Sigmoid colon (tissue), 7 donors: Measurements from ENCODE around the gene CCND3. TPM values are rescaled to one million over a fixed set of nuclear protein-coding genes. Genes with fewer than 3 reads are reported as not detected.

Source experiments
- DNase-seq: peaks from one replicate; pipeline ENCODE4 v3.0.0-alpha.2; 2019
- H3K27ac ChIP-seq, 4 donors: fragments of 200-600 bp; sonication (generic); one replicate each; pipeline ENCODE4 v1.5.1; 2016 to 2019; ENCODE audit warnings: mild to moderate bottlenecking in 1 of 4
- H3K27me3 ChIP-seq, 3 donors: fragments of 200-600 bp; sonication (generic); one replicate each; pipeline ENCODE4 v1.5.1; 2019; ENCODE audit warnings: mild to moderate bottlenecking in 1 of 3
- H3K36me3 ChIP-seq, 4 donors: fragments of 200-600 bp; sonication (generic); one replicate each; pipeline ENCODE4 v1.5.1; 2016 to 2019
- H3K4me1 ChIP-seq, 4 donors: fragments of 200-600 bp; sonication (generic); one replicate each; pipeline ENCODE4 v1.5.1; 2017 to 2019
- H3K4me3 ChIP-seq, 4 donors: fragments of 200-600 bp; sonication (generic); one replicate each; pipeline ENCODE4 v1.5.1; 2017 to 2019; ENCODE audit warnings: mild to moderate bottlenecking in 2 of 4, moderate library complexity in 1 of 4
- H3K9me3 ChIP-seq, 4 donors: fragments of 200-600 bp in 3 of 4; sonication (generic) in 3 of 4; one replicate each; pipeline versions ENCODE4 v1.5.1 to v1.6.1; 2013 to 2019
- EP300 ChIP-seq, 4 donors: sonication (generic); formaldehyde crosslinking; IDR thresholded peaks; one replicate each; pipeline ENCODE4 v1.6.1; 2017; ENCODE audit warnings: antibody characterized with exemption in 4 of 4
- POLR2A ChIP-seq, 2 donors: fragments of 450-650 bp; IDR thresholded peaks; one replicate each; pipeline ENCODE4 v1.6.1; 2016; ENCODE audit warnings: antibody characterized with exemption in 2 of 2, mild to moderate bottlenecking in 2 of 2, moderate library complexity in 2 of 2
- POLR2AphosphoS5 ChIP-seq, 4 donors: sonication (generic); formaldehyde crosslinking; IDR thresholded peaks; one replicate each; pipeline ENCODE4 v1.6.1; 2017; ENCODE audit warnings: antibody characterized with exemption in 4 of 4
- WGBS, 2 donors: extraction: QIAGEN DNeasy Blood & Tissue Kit; methylation state at CpG; one replicate each; pipeline ENCODE4 v1.1.7; 2013; 5-methylcytosine and 5-hydroxymethylcytosine counted together
- intact Hi-C: fragments of 100-400 bp; cut with DNase I; formaldehyde crosslinking; loops from one replicate; pipeline ENCODE4 v1.15.1; 2023
- polyA plus RNA-seq, 3 donors: library from polyadenylated mRNA; stranded (reverse); fragments of 200-250 nt; gene quantifications; one replicate each; pipeline ENCODE4 v1.2.3, GENCODE V29; 2013
- total RNA-seq, 4 donors: library from RNA; depleted of rRNA; stranded (reverse); fragments of >200 nt; gene quantifications; one replicate each; pipeline ENCODE4 v1.1.0, GENCODE V29; 2016
- TF ChIP-seq, protein P1 (sequence below), 4 experiments: fragments of 450-650 bp in 3 of 4; fragments of 200-600 bp in 1 of 4; IDR thresholded peaks; one replicate each; pipeline ENCODE4 v1.5.1; 2016 to 2019; ENCODE audit warnings: antibody characterized with exemption in 4 of 4, mild to moderate bottlenecking in 3 of 4, moderate library complexity in 2 of 4
- donor health status: healthy with polysubstance abuse.
- donor health status: Bipolar disorder and iron deficiency.
- donor health status: healthy.

The CCND3 gene
- total and polyA plus RNA-seq, 7 donors, result 43.2 to 144 (median 102) TPM

DNA sequence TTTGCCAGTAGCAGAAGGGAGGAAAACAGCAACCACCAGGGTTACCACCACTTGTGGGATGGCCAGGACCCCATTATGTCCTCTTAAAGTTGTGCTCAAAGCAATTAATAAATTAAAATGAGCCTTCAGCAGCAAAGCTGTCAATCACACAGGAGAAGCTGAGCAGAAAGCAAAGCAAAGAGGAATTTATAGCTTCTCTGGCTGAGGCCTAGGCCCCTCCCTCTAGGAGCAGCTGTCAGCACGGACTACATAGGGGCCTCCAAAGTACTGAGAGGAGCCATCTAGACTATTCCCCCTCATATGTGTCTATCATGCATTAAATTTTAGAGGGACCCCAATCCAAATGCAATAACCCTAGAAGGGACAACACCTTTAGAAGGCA is 6.4 kb downstream of the CCND3 start:
- intact Hi-C loops, result no loop called here
- H3K27ac ChIP-seq, result no peak overlapping the region
- 35 to 45% methylated on average over 1 of the region's 1 CpG for WGBS, 2 donors
- TF ChIP-seq POLR2AphosphoS5 (IDR thresholded peaks at IDR 0.05) (no peak), POLR2A (IDR thresholded peaks at IDR 0.05) (no peak), EP300 (IDR thresholded peaks at IDR 0.05) (no peak)
- TF ChIP-seq, protein P1, sequence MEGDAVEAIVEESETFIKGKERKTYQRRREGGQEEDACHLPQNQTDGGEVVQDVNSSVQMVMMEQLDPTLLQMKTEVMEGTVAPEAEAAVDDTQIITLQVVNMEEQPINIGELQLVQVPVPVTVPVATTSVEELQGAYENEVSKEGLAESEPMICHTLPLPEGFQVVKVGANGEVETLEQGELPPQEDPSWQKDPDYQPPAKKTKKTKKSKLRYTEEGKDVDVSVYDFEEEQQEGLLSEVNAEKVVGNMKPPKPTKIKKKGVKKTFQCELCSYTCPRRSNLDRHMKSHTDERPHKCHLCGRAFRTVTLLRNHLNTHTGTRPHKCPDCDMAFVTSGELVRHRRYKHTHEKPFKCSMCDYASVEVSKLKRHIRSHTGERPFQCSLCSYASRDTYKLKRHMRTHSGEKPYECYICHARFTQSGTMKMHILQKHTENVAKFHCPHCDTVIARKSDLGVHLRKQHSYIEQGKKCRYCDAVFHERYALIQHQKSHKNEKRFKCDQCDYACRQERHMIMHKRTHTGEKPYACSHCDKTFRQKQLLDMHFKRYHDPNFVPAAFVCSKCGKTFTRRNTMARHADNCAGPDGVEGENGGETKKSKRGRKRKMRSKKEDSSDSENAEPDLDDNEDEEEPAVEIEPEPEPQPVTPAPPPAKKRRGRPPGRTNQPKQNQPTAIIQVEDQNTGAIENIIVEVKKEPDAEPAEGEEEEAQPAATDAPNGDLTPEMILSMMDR (IDR thresholded peaks at IDR 0.05), result no peak
- DNase-seq, result no peak
- H3K4me1 ChIP-seq, result peaks cover 0 to 45% (median 37%) of the 10 kb centered on the region in 4 donors
- no peak overlapping the region for H3K4me3 ChIP-seq
- H3K27me3 ChIP-seq, result no peaks in the 10 kb centered on the region
- H3K9me3 ChIP-seq, result no peaks in the 10 kb centered on the region
- peaks cover 29 to 59% (median 45%) of the 10 kb centered on the region in 4 donors for H3K36me3 ChIP-seq

DNA sequence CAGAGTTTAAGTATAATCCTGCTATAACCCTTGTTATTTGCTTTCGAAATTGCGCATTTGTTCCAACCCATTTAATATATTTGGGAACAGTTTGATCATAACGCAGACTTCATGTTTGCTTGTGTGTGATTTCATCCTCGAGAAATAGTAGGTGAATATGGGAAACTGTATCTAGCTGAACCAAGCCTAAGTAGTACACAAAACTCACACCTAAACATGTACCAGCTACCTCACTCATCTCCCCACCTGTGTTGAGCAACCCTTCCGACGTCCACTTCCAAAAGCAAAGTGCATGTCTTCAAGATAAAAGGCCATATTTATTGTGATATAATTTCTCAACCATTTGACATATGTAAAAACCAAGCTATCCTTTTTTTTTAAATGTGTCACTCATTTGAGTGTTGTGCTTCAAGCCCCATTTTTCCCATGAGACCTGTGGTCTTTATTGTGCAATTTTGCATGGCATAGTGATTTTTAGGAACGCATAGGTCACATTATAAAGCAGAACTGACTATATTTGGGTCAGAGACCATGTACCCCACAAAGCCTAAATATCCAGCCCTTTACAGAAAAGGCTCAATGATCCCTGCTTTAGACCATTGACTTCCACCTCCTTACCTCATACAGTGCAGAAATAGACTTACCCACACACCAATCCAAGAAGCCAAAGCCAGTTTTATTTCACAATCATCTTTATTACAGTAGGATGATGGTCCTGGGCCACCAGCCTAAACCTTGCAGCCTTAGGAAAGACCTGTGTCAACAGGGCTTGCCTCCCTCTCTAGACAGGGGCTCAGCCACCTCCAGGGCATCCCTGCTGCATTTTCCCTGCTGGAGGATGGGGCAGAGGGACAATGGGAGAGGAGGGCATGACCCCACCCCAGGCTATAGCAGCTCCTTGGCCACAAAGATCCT is 7.1 kb downstream of the CCND3 start:
- Histone ChIP-seq H3K4me1 (peaks cover 0 to 38% (median 31%) of the 10 kb centered on the region in 4 donors), H3K27me3 (no peaks in the 10 kb centered on the region), H3K4me3 (no peak overlapping the region), H3K9me3 (no peaks in the 10 kb centered on the region), H3K27ac (no peak overlapping the region), H3K36me3 (peaks cover 34 to 66% (median 48%) of the 10 kb centered on the region in 4 donors)
- TF ChIP-seq POLR2A (IDR thresholded peaks at IDR 0.05), result no peak
- TF ChIP-seq, protein P1 (IDR thresholded peaks at IDR 0.05), result no peak
- TF ChIP-seq POLR2AphosphoS5 (IDR thresholded peaks at IDR 0.05), result no peak
- TF ChIP-seq EP300 (IDR thresholded peaks at IDR 0.05), result no peak
- WGBS, 2 donors, result 80% methylated on average over 7 of the region's 7 CpGs
- intact Hi-C loops, result no loop called here
- no peak for DNase-seq

DNA sequence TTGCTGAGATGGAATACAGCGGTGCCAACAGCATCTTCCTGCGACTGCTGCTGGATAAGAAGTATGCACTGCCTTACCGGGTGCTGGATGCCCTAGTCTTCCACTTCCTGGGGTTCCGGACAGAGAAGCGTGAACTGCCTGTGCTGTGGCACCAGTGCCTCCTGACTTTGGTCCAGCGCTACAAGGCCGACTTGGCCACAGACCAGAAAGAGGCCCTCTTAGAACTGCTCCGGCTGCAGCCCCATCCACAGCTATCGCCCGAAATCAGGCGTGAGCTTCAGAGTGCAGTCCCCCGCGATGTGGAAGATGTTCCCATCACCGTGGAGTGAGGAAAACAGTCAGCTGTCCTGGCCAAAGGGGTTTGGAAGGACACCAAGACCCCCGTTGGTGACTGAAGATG is 9.2 kb downstream of the CCND3 start:
- no peak overlapping the region for H3K27ac ChIP-seq
- WGBS, 2 donors, result 93 to 94% methylated on average over 15 of the region's 15 CpGs
- H3K4me1 ChIP-seq, result peaks cover 0 to 18% (median 11%) of the 10 kb centered on the region in 4 donors
- intact Hi-C loops, result no loop called here
- H3K9me3 ChIP-seq, result no peaks in the 10 kb centered on the region
- no peaks in the 10 kb centered on the region for H3K27me3 ChIP-seq
- peaks cover 34 to 87% (median 59%) of the 10 kb centered on the region in 4 donors for H3K36me3 ChIP-seq
- no peak for DNase-seq
- TF ChIP-seq POLR2AphosphoS5 (IDR thresholded peaks at IDR 0.05) (no peak), EP300 (IDR thresholded peaks at IDR 0.05) (no peak), POLR2A (IDR thresholded peaks at IDR 0.05) (no peak)
- TF ChIP-seq, protein P1 (IDR thresholded peaks at IDR 0.05), result no peak
- no peak overlapping the region for H3K4me3 ChIP-seq

DNA sequence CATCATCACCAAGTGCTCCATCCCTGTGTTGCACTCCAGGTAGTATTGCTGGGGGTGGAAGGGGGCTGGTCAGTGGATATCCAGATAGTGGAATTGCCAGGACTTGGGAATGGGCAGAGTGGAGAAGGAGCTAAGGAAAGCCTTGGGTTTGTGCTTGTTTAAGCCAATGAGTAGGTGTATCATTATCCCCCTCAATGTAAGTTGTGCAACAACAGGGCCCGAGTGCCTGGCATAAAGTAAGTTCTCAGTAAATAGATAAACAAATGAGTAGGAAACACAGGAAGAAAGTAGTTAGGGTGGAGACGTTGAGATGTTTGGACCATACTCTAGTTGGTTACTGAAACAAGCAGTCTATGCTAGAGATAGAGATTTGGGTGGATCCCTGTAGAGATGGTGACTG is 9.8 kb downstream of the CCND3 start:
- Histone ChIP-seq H3K4me3 (no peak overlapping the region), H3K4me1 (peaks cover 0 to 12% (median 6%) of the 10 kb centered on the region in 4 donors), H3K27me3 (no peaks in the 10 kb centered on the region), H3K9me3 (no peaks in the 10 kb centered on the region), H3K27ac (no peak overlapping the region), H3K36me3 (peaks cover 34 to 91% (median 63%) of the 10 kb centered on the region in 4 donors)
- DNase-seq, result no peak
- intact Hi-C loops, result no loop called here
- TF ChIP-seq, protein P1 (IDR thresholded peaks at IDR 0.05), result no peak
- WGBS, 2 donors, result 48 to 60% methylated on average over 2 of the region's 2 CpGs
